Measurements from ENCODE around the gene PLCB1.

DNA sequence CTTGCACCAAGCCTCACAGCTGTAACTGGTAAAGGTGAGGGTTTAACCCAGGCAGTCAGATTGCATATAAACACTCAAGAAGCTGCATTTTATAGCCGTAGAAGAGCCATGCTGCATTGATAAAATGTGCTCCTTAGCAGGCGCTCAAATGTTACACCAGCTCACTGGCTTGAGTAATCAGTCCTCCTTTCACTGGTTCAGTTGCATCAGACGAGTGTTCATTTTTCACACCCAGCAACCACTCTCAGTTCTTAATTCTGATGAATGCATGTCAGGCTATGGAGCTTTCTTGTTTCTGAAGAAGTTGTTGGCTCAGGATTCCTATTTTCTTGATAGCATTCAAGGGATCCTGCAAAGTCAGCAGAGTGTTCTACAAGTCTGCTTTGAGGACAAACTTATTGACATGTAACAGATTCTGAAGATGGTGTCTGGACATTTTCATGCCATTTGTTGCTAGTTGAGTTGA, 198.3 kb downstream of the PLCB1 start:
- TF ChIP-seq, protein P1, sequence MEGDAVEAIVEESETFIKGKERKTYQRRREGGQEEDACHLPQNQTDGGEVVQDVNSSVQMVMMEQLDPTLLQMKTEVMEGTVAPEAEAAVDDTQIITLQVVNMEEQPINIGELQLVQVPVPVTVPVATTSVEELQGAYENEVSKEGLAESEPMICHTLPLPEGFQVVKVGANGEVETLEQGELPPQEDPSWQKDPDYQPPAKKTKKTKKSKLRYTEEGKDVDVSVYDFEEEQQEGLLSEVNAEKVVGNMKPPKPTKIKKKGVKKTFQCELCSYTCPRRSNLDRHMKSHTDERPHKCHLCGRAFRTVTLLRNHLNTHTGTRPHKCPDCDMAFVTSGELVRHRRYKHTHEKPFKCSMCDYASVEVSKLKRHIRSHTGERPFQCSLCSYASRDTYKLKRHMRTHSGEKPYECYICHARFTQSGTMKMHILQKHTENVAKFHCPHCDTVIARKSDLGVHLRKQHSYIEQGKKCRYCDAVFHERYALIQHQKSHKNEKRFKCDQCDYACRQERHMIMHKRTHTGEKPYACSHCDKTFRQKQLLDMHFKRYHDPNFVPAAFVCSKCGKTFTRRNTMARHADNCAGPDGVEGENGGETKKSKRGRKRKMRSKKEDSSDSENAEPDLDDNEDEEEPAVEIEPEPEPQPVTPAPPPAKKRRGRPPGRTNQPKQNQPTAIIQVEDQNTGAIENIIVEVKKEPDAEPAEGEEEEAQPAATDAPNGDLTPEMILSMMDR (IDR thresholded peaks at IDR 0.05; ENCODE audit: low read length), result no peak
- no peak for TF ChIP-seq EZH2 (IDR thresholded peaks at IDR 0.05; ENCODE audit: borderline replicate concordance, low read length)
